Measurements from ENCODE around the gene ATXN7L1. TPM values are rescaled to one million over a fixed set of nuclear protein-coding genes. Genes with fewer than 3 reads are reported as not detected.

Gene ATXN7L1
- total and polyA plus RNA-seq, 2 of the 13 experiments (the other 11 are each of a cell fraction or from before 2014, with no cell fraction given): 4.1 to 7.8 TPM

GRCh38 chr7:105876964-105877601, 684 bp upstream of the ATXN7L1 start (continued):
- TF ChIP-seq BATF2 (CRISPR knock-in tag; IDR thresholded peaks at IDR 0.05) (no peak), ZBTB14 (CRISPR knock-in tag; IDR thresholded peaks at IDR 0.05) (no peak), ZNF441 (CRISPR knock-in tag; IDR thresholded peaks at IDR 0.05; ENCODE audit: borderline replicate concordance) (no peak), ZNF724P (CRISPR knock-in tag; IDR thresholded peaks at IDR 0.05; ENCODE audit: borderline replicate concordance) (no peak), ZSCAN20 (CRISPR knock-in tag; IDR thresholded peaks at IDR 0.05; ENCODE audit: borderline replicate concordance) (no peak), ZNF256 (CRISPR knock-in tag; conservative IDR thresholded peaks at IDR 0.05) (no peak), NFYB (CRISPR knock-in tag; IDR thresholded peaks at IDR 0.05) (no peak), FOSL1 (CRISPR knock-in tag; IDR thresholded peaks at IDR 0.05; ENCODE audit: borderline replicate concordance) (no peak), ZNF550 (CRISPR knock-in tag; IDR thresholded peaks at IDR 0.05; ENCODE audit: borderline replicate concordance) (no peak), ZNF781 (CRISPR knock-in tag; IDR thresholded peaks at IDR 0.05; ENCODE audit: borderline replicate concordance, not compliant biosample characterization) (peak; percentile 43), ZNF317 (CRISPR knock-in tag; IDR thresholded peaks at IDR 0.05) (no peak), ZNF552 (CRISPR knock-in tag; IDR thresholded peaks at IDR 0.05; ENCODE audit: borderline replicate concordance) (no peak), KLF15 (CRISPR knock-in tag; IDR thresholded peaks at IDR 0.05; ENCODE audit: borderline replicate concordance) (no peak), WIZ (CRISPR knock-in tag; IDR thresholded peaks at IDR 0.05) (no peak), SNAPC2 (CRISPR knock-in tag; IDR thresholded peaks at IDR 0.05) (no peak), TAF1 (CRISPR knock-in tag; IDR thresholded peaks at IDR 0.05) (no peak; the same call in 1 of the 2 replicates), ZNF652 (CRISPR knock-in tag; IDR thresholded peaks at IDR 0.05; ENCODE audit: borderline replicate concordance, low read depth) (no peak), POLR2AphosphoS5 (IDR thresholded peaks at IDR 0.05; ENCODE audit: low read depth, low read length) (no peak; the same call in 1 of the 2 replicates), SMAD1 (CRISPR knock-in tag; IDR thresholded peaks at IDR 0.05; ENCODE audit: borderline replicate concordance, low read depth) (no peak), SIX4 (CRISPR knock-in tag; IDR thresholded peaks at IDR 0.05) (no peak), MTA3 (CRISPR knock-in tag; IDR thresholded peaks at IDR 0.05) (no peak), ZNF672 (CRISPR knock-in tag; IDR thresholded peaks at IDR 0.05) (no peak), MAF1 (CRISPR knock-in tag; IDR thresholded peaks at IDR 0.05; ENCODE audit: borderline replicate concordance) (no peak), SRY (CRISPR knock-in tag; IDR thresholded peaks at IDR 0.05) (peak; percentile 80), ZFP37 (CRISPR knock-in tag; IDR thresholded peaks at IDR 0.05; ENCODE audit: borderline replicate concordance) (no peak), IKZF5 (CRISPR knock-in tag; IDR thresholded peaks at IDR 0.05) (0 out of 2 replicates have a peak, but pooled peaks have one; percentile 23), NR3C1 (CRISPR knock-in tag; IDR thresholded peaks at IDR 0.05) (no peak), FOXO1 (CRISPR knock-in tag; IDR thresholded peaks at IDR 0.05) (no peak), NPAS2 (CRISPR knock-in tag; IDR thresholded peaks at IDR 0.05; ENCODE audit: borderline replicate concordance) (no peak), ZNF207 (IDR thresholded peaks at IDR 0.05; ENCODE audit: borderline replicate concordance) (no peak), ZFP41 (CRISPR knock-in tag; IDR thresholded peaks at IDR 0.05; ENCODE audit: borderline replicate concordance) (no peak)
